Tibial nerve (tissue), 4 donors: ENCODE measurements around the gene SRSF1. TPM values are rescaled to one million over a fixed set of nuclear protein-coding genes. Genes with fewer than 3 reads are reported as not detected.
"Not testable (repeated sequence)": the region's sequence is repeated elsewhere in the genome, so short reads cannot be mapped to it uniquely, and the experiment has no call there.

Source experiments
- DNase-seq, 2 donors: peaks; one replicate each; pipeline ENCODE4 v3.0.0-alpha.2; 2019; ENCODE audit warnings: low spot score in 2 of 2
- H3K27ac ChIP-seq, 4 donors: fragments of 200-600 bp; sonication (generic) in 3 of 4; one replicate each; pipeline ENCODE4 v1.5.1; 2017 to 2019; ENCODE audit warnings: mild to moderate bottlenecking in 1 of 4
- H3K27me3 ChIP-seq, 2 donors: fragments of 200-600 bp; sonication (generic) in 1 of 2; one replicate each; pipeline versions ENCODE4 v1.5.1 to v1.6.0; 2017 to 2019
- H3K36me3 ChIP-seq, 3 donors: fragments of 200-600 bp; sonication (generic); one replicate each; pipeline ENCODE4 v1.5.1; 2018 to 2019
- H3K4me1 ChIP-seq, 4 donors: fragments of 200-600 bp; sonication (generic) in 3 of 4; one replicate each; pipeline ENCODE4 v1.5.1; 2017 to 2019
- H3K4me3 ChIP-seq, 4 donors: fragments of 200-600 bp; sonication (generic) in 3 of 4; one replicate each; pipeline ENCODE4 v1.5.1; 2017 to 2019; ENCODE audit warnings: mild to moderate bottlenecking in 1 of 4, moderate library complexity in 1 of 4
- H3K9me3 ChIP-seq, 4 donors: fragments of 200-600 bp; sonication (generic) in 3 of 4; one replicate each; pipeline ENCODE4 v1.5.1; 2017 to 2019
- CTCF ChIP-seq, 5 experiments: fragments of 200-600 bp in 3 of 5; fragments of 450-650 bp in 2 of 5; sonication (generic) in 3 of 5; IDR thresholded peaks; one replicate each; pipeline ENCODE4 v1.5.1; 2016 to 2019; ENCODE audit warnings: antibody characterized with exemption in 5 of 5, mild to moderate bottlenecking in 3 of 5, moderate library complexity in 2 of 5
- EP300 ChIP-seq, 2 donors: sonication (generic); formaldehyde crosslinking; IDR thresholded peaks; one replicate each; pipeline ENCODE4 v1.6.1; 2017; ENCODE audit warnings: antibody characterized with exemption in 2 of 2, mild to moderate bottlenecking in 1 of 2
- POLR2A ChIP-seq, 2 donors: fragments of 450-650 bp; IDR thresholded peaks; one replicate each; pipeline ENCODE4 v1.6.1; 2017; ENCODE audit warnings: antibody characterized with exemption in 2 of 2, mild to moderate bottlenecking in 2 of 2, moderate library complexity in 2 of 2
- WGBS, 2 donors: methylation state at CpG; one replicate each; pipeline ENCODE4 v1.1.5; 2018; 5-methylcytosine and 5-hydroxymethylcytosine counted together
- total RNA-seq, 4 donors: library from RNA; depleted of rRNA; stranded (reverse); fragments of >200 nt; gene quantifications; one replicate each; pipeline ENCODE4 v1.1.0, GENCODE V29; 2016

Gene SRSF1
- total RNA-seq, 4 donors from 2014 or later: 92.4 to 173 (median 143) TPM

- Histone ChIP-seq H3K36me3 (no peaks in the 10 kb centered on the region), H3K9me3 (no peaks in the 10 kb centered on the region), H3K27ac (no peak overlapping the region), H3K4me3 (no peak overlapping the region), H3K27me3 (no peaks in the 10 kb centered on the region), H3K4me1 (no peaks in the 10 kb centered on the region)
- no peak for DNase-seq
- TF ChIP-seq EP300 (IDR thresholded peaks at IDR 0.05): no peak
- no peak for TF ChIP-seq POLR2A (IDR thresholded peaks at IDR 0.05)
- no peak for TF ChIP-seq CTCF (IDR thresholded peaks at IDR 0.05)
- WGBS, 2 donors: 95% methylated on average over 6 of the region's 6 CpGs
Observed at GRCh38 chr17:57963149-57963511, 43.9 kb downstream of the SRSF1 start.

DNA sequence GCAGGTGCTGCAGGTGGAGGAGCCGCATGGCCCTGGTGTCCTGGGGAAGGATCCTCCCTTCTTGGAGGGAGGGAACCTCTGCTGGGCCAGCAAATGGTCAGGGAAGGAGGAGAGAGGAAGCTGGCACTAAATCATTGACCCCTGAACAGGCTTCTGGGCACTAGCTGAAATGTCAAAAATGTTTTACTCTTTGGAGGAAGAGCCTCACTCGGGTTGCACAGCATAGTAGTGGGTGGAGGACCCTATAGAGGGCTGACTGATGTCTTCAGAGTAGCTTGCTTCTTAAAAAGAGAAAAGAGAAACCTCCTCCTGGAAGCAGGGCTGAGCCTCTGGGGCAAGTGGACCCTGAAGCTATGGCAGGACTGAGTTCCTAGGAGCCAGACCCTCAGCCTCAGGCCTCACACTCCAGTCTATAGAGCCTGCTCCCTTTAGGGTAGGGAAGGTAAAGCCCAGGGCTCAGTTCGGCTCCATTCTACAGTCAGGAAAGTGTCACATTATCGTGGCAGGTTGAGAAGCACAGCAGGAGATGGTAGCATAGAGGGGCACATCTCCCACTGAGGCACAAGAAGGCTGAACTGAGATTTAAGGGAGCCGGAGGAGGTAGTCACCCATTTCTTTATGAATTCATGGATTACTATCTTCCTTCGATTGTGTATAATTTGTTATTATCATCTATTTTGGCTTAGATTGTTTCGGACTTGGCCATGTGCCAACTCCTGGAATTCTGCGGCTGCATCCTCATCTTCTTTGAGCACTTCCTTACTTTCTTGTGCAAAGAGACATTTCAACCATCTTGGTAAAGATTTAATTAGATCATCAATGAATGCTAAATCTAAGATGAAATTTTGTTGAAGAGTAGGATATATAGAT is 44.5 kb downstream of the SRSF1 start:
- Histone ChIP-seq H3K27me3 (no peaks in the 10 kb centered on the region), H3K27ac (no peak overlapping the region), H3K9me3 (no peaks in the 10 kb centered on the region), H3K4me1 (no peaks in the 10 kb centered on the region), H3K36me3 (no peaks in the 10 kb centered on the region), H3K4me3 (no peak overlapping the region)
- 65 to 72% methylated on average over 8 of the region's 8 CpGs for WGBS, 2 donors
- TF ChIP-seq POLR2A (IDR thresholded peaks at IDR 0.05) (no peak), EP300 (IDR thresholded peaks at IDR 0.05) (no peak), CTCF (IDR thresholded peaks at IDR 0.05) (no peak)
- DNase-seq: no peak

DNA sequence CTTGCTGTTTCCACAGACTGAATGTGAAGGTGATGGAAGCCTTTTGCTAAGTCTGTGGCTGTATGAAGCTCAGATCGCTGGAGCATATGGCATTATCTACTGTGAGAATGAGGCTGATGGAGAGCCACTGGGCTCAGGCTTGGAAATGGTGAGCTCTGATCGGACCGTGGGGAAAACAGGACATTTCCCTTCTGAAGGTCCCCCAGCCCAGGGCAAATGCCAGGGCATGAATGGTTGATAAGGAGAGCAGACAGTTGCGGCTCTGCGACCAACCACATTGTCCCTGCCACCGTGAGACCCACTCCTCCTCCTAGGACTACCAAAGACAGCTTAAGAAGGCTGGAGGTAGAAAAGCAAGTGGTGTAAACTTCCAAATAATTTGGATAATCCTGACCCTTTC is 47.1 kb downstream of the SRSF1 start:
- H3K4me1 ChIP-seq: peaks cover 0 to 12% (median 8%) of the 10 kb centered on the region in 4 donors
- H3K36me3 ChIP-seq: no peaks in the 10 kb centered on the region
- TF ChIP-seq EP300 (IDR thresholded peaks at IDR 0.05): no peak
- no peak for TF ChIP-seq POLR2A (IDR thresholded peaks at IDR 0.05)
- TF ChIP-seq CTCF (IDR thresholded peaks at IDR 0.05): no peak
- H3K4me3 ChIP-seq: no peak overlapping the region
- 90 to 92% methylated on average over 6 of the region's 6 CpGs for WGBS, 2 donors
- no peaks in the 10 kb centered on the region for H3K9me3 ChIP-seq
- no peak overlapping the region for H3K27ac ChIP-seq
- no peak for DNase-seq
- H3K27me3 ChIP-seq: no peaks in the 10 kb centered on the region

- WGBS, 2 donors: 94 to 98% methylated on average over 15 of the region's 15 CpGs
- H3K36me3 ChIP-seq, DNase-seq, H3K27me3 ChIP-seq, H3K4me3 ChIP-seq, H3K9me3 ChIP-seq, H3K27ac ChIP-seq: not testable (repeated sequence)
- peaks cover 3 to 23% (median 17%) of the 10 kb centered on the region in 4 donors for H3K4me1 ChIP-seq
Observed at GRCh38 chr17:57958391-57958790, 48.7 kb downstream of the SRSF1 start.

DNA sequence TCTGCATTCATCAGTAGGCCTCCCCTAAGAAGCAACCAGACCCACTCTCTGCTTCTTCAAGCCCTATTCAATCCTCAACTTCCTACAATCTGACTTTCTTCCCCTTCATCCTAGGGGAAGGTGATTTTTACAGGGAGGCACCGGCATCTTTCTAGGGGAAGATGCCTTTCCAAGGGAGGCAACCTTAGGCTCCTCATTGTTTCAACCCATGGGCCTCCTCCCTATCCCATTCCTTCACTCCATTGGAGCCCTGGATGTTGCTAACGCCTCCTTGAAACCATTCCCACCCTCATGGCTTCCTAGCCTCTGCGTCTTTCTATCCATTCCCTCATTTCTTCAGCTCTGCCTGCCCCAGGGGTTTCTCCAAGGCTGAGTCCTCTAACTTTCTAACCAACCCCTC is 49.2 kb downstream of the SRSF1 start:
- DNase-seq: no peak
- no peak overlapping the region for H3K27ac ChIP-seq

More for the DNA sequence above, 49.2 kb downstream of the SRSF1 start:
- H3K4me3 ChIP-seq: no peak overlapping the region
- TF ChIP-seq EP300 (IDR thresholded peaks at IDR 0.05) (no peak), POLR2A (IDR thresholded peaks at IDR 0.05) (no peak), CTCF (IDR thresholded peaks at IDR 0.05) (no peak)
- H3K36me3 ChIP-seq: no peaks in the 10 kb centered on the region
- H3K9me3 ChIP-seq: no peaks in the 10 kb centered on the region
- H3K4me1 ChIP-seq: peaks cover 3 to 28% (median 18%) of the 10 kb centered on the region in 4 donors
- 90 to 93% methylated on average over 3 of the region's 3 CpGs for WGBS, 2 donors
- H3K27me3 ChIP-seq: no peaks in the 10 kb centered on the region
